Forelimb muscle (tissue), 1 donor: ENCODE data around the gene SERPINA12. TPM values are rescaled to one million over a fixed set of nuclear protein-coding genes. Genes with fewer than 3 reads are reported as not detected.

Source experiments
- DNase-seq: peaks from one replicate; pipeline ENCODE4 v3.0.0-alpha.2; 2013; ENCODE audit warnings: low read depth
- polyA plus RNA-seq: library from polyadenylated mRNA; unstranded; fragments of 120-200 nt; gene quantifications from one replicate; pipeline ENCODE4 v1.2.1, GENCODE V29; 2013; ENCODE audit not compliant: insufficient read length

SERPINA12 gene
- polyA plus RNA-seq, 1 donor = not detected

DNA sequence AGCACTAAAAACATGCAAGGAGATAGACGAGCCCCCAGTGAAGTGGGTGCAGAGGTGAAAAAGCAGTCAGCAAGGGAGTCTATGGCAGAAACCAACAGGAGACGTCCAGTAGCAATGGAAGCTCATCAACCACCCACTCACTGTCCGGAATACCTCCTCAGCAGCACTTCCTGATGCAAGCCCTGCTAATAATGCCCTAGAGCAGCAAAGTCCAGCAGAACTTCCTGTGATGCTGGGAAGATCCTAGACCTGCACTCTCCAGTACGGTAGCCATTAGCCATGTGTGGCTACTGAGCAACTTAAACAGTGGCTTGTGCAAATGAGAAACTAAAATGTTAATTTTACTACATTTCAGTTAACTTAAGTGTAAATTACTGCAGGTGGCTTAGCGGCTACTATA is 44.2 kb downstream of the SERPINA12 start:
- no peak for DNase-seq

DNA sequence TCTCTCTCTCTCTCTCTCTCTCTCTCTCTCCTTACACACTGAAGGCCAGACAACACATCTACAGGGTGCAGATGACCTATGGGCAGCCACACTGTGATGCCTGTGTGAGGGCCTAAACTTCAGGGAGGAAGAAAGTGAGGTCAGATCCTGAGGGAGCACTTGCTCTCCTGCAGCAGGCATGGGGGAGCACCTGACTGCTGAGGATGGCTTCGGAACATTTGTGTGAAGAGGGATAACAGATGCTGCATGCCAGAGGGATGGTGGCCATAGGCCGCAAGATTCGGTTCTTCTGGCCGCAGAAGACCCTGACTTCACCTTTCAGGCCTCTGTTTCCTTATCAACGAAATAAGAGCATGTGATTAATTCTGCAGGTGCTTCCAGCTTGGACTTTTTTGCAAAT is 45.0 kb downstream of the SERPINA12 start:
- DNase-seq = no peak

DNA sequence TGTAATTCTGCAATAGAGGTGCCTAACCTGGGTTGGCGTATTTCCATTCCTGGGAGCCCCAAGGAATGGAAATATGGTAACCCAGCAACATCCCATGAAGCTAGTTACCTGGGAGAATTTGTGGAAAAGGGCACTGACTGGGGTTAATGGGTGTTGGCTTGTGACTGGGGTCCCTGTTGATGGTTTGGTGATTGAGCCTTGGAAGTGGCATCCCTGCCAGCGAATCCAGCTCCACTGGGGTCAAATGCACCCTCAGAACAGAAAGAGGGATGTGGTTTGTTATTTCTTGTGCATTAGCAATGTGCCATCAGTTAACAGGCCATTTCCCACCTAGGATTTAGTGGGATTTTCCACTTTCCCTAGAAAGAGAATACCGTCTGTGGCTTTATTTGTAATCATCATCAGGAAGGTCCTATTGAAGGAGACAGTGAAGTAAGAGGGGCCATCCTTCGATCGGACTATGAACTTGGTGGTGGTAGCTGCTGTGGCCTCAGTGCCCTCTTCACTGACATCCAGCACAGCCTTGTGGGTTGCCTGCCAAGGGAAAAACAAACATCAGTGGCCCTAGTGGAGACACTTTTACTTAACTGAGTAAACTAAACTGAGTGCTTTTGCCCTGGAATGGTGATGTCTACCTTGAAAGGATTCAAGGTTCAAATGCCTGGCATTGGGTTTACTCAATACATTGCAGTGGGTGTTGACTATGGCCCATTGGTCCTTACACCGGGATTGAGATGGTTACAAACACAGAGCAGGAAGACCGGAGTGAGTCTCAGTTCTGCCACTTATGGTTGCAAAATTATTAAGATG is 46.3 kb downstream of the SERPINA12 start:
- DNase-seq = no peak

DNA sequence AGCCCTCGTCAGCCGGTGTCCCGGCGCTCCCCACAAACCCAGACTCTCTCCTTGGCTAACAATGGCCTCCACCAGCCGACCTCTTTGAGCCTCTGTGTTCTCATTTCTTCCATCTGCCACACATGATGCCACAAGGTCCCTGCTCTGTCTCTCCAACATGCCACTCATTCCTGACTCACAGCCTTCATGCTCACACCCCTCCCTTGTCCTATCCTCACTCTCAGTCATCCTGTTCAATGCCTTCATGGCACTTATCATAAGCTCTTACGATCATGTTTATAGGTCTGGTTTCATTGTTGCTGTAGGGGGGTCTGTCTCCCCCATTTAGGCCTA is 47.1 kb downstream of the SERPINA12 start:
- no peak for DNase-seq

DNA sequence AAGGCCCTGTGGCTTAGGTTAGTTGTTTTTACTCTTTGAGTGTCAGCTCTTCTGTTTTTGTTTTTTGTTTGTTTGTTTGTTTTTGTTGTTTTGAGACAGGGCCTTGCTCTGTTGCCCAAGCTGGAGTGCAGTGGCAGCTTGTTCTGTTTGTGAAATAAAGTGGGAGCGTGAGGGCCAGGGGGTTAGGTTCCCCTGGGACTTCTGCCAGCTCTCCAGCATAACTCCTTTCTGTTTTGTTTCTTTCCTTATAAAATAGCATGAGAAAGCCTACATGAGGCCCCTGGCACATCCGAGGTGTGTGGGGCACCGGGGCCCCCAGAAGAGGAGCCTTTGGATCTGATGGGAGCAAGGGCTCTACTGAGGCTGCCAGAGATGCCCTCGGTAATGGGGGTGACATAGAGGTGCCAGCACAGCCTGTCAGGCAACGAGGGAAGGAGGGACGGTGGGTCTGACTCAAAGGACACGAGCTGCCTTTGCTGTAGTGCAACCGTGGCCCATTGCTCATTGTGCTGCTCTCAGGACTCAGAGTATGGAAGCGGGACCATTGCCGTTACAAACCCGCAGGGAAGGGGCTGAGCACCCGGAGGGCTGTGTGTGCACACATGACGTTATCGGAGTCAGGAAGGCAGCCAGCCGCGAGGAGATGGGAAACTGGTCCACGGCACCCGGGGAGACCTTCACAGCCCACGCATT is 47.6 kb downstream of the SERPINA12 start:
- DNase-seq = no peak

DNA sequence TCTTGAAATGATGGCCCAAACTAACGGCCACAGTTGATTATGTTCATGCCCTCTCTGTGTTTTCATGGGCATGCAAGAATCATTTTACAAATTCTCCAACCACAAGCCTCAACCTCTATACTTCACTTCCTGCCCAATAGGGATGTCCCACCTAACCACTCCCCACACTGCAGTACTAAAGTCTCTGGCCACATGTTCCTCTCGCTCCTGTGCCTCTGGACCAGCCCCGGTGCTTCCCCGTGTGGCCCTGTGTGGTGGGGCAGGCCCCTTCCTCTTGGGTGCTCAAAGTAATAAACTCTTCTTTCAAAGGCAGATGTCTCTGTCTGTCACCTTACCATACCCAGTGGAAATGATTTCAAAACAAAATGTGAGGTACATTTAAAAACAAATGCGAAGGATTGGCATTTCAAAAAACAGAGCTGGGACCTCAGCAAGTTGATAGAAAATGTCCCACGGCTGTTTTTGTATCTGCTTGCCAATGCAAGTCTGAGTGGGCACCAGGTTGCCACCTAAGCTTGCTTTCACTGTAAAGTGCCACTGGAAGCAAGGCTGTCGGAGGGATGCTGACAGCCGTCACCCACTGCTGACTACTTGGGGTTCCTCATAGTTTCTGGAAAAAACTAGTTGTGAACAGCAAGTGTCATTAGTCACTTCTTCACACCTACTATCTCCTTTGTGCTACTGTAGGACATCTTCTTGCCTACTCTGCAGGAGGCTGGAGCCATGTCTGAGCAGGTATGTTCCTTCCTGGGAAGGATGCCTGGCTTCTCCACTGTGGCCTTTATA is 48.4 kb downstream of the SERPINA12 start:
- no peak for DNase-seq

DNA sequence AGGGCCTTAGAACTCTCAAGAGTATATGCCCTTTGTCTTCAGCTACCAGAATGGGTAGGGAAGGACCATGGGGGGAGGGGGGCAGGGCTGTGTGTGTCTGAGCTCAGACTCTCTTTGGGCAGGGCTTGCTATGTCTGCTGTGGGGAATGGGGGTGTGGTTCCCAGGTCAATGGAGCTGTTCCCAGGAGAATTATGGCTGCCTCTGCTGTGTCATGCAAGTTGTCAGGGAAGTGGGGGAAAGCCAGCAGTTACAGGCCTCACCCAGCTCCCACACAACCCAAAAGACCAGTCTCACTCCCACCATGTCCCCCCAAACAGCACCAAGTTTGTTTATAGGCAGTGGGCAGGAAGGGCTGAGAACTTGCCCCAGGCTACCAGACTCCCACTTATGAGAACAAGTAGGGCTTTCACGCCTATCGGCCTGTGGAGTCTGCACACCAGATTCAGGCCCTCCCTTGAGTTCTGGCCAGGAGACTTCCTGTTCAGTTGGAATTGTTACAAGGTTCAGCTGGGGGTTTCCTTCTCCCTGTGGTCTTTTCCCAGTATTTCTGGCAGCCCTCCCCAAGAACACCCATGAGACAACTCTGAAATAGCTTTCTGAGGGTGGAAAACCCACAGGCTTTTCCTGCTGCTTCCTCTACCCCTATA is 50.6 kb downstream of the SERPINA12 start:
- DNase-seq = no peak

DNA sequence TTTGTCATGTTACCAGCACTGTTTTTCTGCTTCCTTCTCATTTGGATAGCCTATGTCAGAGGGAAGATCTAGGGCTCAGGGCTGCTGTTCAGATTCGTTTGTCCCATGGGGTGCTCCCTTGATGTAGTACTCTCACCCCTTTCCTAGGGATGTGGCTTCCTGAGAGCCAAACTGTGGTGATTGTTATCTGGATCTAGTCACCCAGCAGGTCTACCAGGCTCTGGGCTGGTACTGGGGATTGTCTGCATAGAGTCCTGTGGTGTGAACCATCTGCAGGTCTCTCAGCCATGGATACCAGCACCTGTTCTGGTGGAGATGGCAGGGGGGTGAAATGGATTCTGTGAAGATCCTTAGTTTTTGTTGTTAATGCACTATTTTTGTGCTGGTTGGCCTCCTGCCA is 51.2 kb downstream of the SERPINA12 start:
- DNase-seq = no peak

DNA sequence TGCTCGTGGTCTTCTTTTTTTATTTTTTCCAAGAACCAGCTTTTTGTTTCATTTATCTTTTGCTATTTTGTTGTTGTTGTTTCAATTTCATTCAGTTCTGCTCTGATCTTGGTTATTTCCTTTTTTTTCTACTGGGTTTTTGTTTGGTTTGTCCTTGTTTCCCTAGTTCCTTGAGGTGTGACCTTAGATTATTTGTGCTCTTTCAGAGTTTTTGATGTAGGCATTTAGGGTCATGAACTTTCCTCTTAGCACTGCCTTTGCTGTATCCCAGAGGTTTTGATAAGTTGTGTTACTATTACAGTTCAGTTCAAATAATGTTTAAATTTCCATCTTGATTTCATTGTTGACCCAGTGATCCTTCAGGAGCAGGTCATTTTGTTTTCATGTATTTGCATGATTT is 53.3 kb downstream of the SERPINA12 start:
- DNase-seq = no peak

DNA sequence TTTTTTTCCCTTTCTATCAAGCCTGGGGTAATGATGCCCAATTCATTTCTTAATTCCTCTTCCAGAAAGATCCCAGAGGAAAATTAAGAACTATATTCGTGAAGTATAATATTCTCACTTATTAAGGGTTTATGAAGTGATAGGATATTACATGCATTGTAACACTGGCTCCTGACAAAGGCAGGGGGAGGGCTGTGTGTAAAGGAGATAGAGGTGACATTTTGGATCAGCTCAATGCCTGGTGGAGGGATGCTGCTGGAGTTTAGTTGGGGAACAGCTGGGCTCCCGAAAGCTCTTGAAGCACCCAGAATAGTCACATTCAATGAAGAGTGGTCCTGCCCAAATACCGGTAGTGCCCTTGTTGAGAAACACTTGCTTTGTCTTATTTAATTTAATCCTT is 57.4 kb downstream of the SERPINA12 start:
- DNase-seq = no peak

DNA sequence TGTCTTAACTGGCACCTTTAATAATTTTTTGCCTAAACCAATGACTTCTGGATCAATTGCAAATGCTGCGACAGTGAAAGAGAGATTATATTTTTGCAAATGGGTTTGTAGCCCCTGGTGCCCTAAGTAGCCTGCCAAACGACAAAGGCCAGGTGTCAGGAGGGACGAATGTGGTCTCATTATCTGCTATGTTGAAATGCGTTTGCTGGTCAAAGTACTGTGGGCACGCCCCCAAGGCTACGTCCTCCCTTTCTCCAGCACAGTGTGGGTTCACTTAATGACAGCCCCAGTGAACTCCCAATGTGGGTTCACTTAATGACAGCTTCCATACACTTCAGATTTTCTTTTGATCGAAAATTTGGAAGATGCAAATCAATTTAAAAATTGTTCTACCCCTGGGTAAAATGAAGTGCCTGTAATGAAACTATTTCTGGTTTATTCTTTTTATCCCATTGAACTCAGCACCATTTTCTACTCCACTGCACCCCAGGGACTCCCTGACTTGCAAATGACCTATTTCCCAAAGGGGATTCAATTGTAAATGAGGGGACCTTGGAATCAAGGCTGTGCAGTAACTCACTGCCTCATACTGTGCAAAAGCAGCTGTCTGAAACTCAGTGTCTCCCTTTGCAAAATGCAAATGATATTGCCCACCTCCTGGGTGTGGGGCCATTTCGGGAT is 58.0 kb downstream of the SERPINA12 start:
- no peak for DNase-seq

DNA sequence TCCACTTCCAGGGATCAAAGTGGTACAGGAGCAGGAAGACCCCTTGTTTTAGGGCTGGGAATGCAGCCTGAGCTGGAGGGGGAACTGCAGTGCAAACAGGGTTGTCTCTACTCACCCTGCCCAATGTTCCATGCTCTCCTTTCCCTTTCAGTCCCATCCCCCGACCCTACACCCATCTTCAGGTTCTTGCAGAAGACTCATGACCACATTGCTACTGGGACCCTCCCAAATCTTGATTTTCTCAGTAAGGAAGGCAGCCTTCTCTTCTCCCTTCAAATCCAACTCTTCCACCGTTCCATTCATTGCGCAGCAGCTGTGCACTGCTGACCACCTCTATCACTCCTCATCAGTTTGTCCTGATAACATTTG is 58.6 kb downstream of the SERPINA12 start:
- DNase-seq = no peak

DNA sequence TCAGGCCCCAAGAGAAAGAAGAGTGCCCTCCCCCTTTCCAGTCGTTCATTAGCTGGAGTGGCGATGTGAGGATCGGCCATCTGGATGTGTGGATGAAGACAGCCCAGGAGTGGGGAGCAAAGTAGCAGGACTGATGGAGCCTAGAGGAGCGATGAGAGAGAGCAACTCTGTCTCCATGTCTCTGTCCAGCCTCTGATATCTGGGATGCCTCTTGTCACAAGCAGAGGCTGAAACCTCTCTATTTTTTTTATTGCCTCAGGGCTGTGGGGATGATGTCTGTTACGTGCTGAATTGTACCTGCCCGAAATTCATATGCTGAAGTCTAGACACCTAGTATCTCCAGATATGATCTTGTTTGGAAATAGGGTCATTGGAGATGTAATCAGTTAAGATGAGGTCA is 59.3 kb downstream of the SERPINA12 start:
- DNase-seq = no peak

DNA sequence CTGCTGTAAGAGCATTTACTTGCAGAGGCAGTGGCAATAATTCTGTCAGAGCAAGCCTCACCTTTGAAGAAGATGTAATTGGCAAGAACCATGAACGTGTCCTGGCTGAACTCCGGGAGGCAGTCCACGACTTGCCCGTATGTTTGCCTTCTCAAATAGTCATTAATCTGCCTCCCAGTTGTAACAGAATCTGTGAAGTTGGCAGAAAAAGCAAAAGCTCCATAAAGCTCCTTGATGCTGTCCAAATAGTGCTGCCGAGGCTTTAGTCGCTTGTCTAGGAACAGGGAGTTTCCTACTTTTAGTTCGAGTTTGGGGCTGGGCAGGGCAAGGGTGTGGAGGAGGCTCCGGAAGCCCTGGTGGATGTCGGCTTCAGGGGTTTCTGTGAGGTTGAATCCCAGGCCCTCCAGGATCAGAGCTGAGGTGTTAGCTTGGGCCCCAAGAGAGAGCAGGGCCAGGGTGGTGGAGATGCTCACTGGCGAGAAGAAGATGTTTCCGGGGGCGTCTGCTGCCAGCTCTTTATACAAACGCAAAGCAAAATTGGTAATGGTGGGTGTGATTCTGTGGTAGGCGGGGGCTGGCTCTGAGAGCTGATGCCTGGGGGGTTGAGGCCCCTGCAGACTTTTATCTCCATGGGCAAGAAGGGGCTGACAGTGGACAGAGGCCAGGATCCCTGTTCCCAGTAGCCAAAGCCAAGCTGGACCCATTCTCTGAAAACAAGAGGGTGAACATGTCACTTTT is 61.0 kb downstream of the SERPINA12 start:
- no peak for DNase-seq

DNA sequence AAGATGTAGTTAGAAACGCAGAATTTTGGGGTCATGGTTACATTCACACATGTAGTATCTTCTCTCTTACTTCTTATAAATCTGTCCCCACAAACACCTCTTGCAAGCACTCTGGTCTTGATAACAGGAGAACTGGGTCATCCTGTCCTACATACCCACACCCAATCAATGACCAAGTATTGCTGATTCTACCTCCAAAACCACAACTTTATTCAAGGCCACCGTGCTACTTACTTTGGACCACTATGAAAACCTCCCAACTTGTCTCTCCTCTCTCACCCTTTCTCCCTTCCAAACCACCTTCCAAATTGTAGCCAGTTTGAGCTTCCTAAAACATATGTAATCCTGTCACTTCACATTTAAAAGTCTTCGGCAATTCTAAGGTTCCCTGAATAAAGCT is 62.1 kb downstream of the SERPINA12 start:
- DNase-seq = no peak

DNA sequence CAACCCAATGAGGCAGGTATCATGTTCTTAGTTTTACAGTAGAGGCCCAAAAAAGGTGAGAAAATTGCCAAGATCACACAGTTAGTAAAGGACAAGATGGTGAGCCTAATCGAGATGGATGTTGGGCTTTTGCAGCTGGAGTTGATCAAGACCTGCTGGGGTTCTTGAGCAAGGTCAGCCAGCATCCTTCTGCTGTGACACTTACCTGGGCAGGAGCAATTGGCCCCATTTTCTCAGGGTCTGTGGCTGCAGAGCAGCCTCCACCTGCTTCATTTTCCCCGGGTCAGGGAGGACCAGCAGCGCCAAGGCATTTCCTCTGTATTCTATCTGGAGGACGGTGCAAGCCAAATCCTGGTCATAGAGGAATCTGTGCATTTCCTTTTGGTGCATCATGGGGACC is 63.1 kb downstream of the SERPINA12 start:
- no peak for DNase-seq

DNA sequence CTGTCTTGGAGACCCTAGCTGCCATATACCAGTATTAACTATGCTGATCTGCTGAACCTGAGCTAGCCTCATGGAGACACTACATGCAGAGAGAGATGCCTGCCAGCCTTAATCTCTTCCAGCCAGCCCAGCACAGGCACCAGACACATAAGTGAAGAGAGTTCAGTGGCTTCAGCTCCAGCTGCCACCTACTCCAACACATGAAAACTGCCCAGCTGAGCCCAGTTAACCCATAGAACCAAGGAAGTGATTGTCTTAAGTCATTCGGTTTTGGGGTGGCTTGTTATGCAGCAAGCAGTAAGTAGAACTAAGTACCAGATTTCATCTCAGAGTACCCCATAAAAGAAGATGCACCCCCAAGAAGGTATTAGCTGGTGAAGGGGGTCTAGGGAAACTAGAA is 64.3 kb downstream of the SERPINA12 start:
- no peak for DNase-seq

DNA sequence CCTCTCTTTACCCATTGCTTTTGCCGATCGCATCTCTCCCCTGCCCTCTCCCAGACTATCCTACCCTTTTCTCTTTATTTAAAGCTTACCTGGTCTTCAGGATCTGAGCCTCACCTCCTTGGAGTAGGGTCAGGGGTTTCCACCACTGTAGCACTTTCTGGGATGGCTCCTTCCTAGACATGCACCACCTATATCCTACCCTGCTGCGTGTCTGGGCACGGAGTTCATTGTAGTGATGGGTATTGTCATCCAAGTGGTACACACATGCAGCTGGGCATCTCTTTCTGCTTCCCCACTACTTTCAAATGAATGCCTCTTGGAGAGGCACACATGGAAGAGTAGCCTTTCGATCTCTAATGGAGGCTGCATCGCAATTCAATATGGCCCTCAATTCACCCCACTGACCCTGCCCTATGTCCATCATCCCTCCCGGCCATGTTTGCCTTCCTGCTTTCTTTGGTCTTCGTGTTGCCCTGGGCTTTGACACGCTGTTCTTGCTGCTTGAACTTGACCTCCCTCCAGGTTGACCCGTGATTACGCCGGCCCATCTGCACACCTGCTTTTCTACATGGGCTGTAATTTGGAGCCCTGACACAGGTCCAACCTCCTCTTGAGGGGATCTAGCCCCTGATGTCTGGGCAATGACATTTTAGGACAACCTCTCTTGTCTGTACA is 67.6 kb downstream of the SERPINA12 start:
- no peak for DNase-seq

DNA sequence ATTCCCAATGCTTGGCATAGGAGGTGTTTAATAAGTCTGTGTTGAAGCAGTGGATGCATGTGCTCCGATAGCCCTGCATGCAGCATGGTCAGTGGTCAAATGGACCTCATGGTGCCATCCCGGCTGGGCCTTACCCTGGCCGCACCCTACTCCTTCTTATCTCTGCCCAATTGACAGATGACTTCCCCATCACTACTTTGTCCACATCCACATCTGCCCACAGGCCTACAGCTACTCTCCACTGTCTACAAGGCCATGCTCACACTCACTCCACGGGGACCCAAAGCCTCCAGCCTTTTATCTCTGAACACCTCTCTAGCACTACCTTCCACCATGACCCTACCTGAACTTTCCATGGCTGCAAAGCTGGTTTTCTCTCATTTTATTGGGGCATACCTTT is 68.1 kb downstream of the SERPINA12 start:
- DNase-seq = no peak

DNA sequence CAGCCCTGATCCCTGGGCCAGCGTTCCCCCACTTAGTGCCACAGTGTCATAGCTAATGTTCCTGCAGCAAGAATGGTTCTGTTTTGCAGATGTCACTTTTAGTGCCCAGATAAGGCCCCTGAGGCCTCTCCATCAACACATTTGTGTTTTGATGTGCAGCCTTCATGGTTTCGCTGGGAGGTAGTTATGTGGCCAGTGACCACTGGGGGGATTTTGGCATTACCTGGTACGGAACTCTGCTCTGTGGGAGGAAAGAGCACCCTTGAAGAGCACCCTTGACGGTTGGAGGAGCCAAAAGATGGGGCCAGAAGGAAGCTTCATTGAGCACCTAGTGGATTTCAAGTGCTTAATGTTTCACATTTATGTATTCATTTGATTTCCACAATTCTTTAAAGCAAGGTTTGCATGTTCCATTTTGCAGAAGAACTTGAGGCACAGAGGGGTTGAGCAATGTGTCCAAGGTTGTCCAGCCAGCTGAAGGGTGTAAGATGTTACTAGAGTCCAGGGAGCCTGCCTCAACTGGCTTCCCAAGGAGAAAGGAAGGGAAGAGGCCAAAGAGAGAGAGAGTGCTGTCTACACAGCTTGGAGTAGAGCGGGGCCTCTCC is 69.7 kb downstream of the SERPINA12 start:
- no peak for DNase-seq
